HuH-7 (cell line): ENCODE measurements around the gene CDHR3.
"Not testable (repeated sequence)": the region's sequence is repeated elsewhere in the genome, so short reads cannot be mapped to it uniquely, and the experiment has no call there.

Experiments used
- DNase-seq: peaks from one replicate; pipeline ENCODE4 v3.0.0; 2011; ENCODE audit warnings: low spot score

CDHR3 gene

DNA sequence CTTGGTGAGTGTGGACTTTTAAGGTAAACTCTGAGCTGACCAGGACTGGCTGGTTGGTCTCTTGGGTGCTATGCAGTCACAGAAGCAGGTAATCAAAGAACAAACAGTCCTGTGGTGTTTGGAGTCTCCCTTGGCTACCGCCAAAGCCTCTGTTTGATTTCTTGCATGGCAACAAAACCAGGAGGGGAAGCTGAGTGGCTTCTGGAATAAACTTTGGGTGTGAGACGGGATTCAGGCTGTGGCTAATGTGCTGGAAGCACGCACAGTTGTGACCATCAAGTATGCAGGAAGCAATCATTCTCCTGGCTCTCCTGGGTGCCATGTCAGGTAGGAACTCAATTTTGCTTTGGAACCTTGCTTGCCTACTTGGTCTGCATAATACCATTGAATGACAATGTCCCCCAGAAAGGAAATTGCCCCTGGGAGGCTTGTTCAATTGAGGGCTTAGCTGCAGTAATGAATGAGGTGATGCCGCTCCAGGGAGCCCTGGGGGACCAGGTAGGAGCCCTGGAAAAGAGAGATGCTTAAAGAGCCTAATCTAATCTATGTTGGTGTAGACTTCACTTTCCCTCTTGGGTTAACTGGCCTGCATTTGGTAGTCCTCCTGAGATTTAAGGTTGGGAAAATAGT lies at the start of gene CDHR3:
Gene CDHR3, plus strand, starts transcription at position 227 of the 630 bp plus-strand sequence. Its CDS starts 55 bp downstream, at position 282.
- peak; percentile 19 for DNase-seq

- DNase-seq, result no peak
Observed at GRCh38 chr7:105913947-105914346, 49.1 kb upstream of the CDHR3 start.

DNA sequence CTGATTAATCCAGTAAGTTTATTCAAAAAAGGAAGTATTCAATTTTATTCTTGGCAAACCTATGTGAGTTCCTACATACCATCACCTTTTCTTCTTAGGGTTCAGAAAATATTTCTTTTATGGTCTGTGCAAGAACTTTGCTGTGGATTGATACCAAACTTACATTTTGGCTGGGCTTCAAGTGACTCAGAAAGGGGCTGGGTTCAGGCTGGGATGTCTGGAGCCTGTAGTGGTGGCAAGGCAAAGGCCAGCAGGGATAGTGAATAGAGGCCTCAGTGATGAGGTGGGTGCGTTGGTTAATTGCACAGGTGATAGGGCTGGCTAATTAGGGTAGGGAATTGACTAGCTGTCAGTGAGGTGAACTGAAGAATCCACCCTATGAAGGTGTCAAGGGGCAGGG lies 46.5 kb upstream of the CDHR3 start:
- DNase-seq, result no peak

DNA sequence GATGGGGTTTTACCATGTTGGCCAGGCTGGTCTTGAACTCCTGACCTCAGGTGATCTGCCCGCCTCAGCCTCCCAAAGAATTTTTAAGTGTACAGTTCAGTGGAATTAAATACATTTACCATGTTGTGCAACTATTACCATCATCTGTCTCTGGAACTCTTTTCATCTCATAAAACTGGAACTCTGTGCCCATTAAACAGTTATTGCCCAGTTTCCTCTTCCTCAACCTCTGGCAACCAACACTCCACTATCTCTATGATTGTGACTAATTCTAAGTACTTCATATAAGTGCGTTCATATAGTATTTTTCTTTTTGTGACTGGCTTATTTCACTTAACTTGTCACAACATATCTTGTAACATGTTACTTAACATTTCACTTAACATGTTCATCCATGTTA lies 45.4 kb upstream of the CDHR3 start:
- DNase-seq, result no peak

DNA sequence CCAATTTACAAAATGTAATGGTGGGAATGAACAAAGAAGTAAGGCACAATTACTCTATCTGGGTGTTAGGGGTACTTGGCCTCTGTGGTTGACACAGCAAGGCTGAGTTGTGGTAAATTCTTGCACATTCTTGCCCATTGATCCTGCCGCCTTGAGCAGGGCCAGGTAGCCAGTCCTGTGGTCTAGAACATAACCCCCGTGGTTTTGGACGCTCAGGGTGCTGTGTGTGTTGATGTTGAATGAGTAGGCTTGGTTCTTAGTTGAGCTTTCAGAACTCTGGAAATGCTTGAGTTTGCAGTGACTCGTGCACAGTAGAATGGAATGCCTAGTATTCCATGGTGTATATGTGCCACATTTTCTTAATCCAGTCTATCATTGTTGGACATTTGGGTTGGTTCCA lies 42.3 kb upstream of the CDHR3 start:
- no peak for DNase-seq

DNA sequence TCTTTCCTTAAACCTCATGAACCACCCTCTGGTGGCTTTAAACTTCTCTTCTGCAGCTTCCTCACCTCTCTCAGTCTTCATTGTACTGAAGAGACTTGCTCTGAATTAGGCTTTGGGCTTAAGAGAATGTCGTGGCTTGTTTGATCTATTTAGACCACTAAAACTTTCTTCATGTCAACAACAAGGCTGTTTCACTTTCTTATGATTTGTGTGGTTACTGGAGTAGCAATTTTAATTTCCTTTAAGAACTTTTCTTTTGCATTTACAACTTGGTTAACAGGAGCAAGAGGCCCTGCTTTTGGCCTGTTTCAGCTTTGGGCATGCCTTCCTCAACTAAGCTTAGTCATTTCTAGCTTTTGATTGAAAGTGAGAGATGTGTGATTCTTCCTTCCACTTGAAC lies 38.1 kb upstream of the CDHR3 start:
- no peak for DNase-seq

GRCh38 chr7:105926131-105926530 lies 36.9 kb upstream of the CDHR3 start:
- no peak for DNase-seq

GRCh38 chr7:105931179-105931578 lies 31.9 kb upstream of the CDHR3 start:
- no peak for DNase-seq

- no peak for DNase-seq
Observed at GRCh38 chr7:105932835-105933477, 30.1 kb upstream of the CDHR3 start.

DNA sequence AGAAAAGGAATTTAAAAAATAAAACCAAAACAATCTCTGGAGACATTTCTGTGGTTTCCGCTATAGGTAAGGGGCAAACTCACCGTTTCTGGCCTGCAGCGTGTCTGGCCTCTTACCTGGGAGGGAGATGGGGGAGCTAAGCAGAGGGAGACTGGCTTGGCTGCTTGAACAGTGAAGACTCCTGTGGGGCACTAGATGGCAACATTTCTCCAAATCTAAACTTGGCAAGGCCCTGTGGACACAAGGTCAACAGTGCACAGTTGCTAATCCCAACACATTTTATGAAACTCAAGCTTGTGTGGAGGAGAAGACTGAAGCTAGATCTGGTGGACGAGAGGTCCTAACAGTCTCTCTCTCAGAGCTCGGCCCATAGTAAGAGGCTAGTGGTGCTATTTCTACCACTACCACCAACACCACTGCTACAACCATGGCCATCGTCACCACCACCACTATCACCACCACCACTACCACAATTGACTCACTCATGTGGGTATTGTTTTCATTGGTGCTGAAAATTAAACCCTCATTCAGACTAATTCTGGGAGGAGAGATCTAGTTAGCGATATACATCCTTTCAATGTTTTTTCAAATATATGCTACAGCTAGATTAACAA lies 28.4 kb upstream of the CDHR3 start:
- peak; percentile 46 for DNase-seq

- DNase-seq, result no peak
Observed at GRCh38 chr7:105935250-105935649, 27.8 kb upstream of the CDHR3 start.

DNA sequence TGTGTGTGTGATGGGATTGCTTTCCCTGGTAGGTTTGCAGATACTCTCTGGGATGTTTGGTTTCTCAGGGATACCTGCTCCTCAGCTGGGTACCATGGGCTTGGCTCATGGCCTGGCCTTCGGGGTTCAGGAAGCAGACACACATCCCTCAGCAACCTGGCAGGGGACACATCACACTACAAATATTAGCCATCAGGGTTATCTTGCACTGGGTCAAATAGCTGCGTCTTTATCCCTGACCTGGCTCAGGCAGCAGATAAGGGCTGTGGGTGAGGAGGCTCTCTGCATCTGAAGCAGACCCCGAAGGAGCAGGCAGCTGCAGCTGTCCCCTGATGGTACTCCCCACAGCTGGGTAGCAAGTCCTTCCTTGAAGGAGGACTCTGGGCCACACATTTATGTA lies 25.7 kb upstream of the CDHR3 start:
- DNase-seq, result no peak

DNA sequence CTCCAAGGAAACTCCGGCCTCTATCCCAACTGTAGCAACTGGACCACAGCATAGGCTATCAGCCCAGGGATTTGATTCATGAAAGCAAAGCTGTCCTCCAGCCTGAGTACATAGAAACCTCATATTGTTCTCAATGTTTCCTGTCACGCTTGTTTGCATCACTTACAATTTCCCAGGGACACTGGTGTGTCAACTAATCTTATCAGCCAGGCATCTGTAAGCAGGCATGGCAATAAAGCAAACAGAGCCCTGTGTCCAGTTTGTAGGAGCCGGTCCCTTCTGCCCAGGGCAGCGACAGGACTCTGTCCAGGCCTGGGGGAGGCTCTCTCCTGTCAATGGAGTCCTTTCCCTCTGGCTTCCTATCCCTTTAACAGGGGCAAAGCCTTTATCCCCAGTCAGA lies 23.0 kb upstream of the CDHR3 start:
- DNase-seq, result no peak

GRCh38 chr7:105941596-105941995 lies 21.5 kb upstream of the CDHR3 start:
- no peak for DNase-seq

- DNase-seq, result no peak
Observed at GRCh38 chr7:105943486-105943885, 19.6 kb upstream of the CDHR3 start.

GRCh38 chr7:105945848-105946247 lies 17.2 kb upstream of the CDHR3 start:
- DNase-seq, result no peak

- DNase-seq, result no peak
Observed at GRCh38 chr7:105951597-105951996, 11.5 kb upstream of the CDHR3 start.

- DNase-seq, result no peak
Observed at GRCh38 chr7:105952917-105953595, 10.0 kb upstream of the CDHR3 start.

DNA sequence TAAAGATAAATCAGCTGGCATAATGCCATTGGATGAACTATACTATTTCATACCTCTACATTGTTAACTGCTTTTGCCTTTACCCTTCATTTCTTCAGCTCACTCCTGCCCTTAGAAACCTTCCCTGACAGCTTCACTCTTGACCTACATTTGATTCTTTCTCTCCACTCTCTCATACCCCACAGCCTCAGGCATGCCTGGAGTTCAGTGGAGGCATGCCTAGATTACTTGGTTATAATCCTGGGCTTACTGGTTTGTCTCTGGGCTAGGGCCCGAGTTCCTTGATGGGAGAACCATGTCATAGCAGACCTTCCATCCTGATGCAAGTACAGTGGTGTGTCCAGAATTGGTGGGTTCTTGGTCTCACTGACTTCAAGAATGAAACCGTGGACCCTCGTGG lies 8.4 kb upstream of the CDHR3 start:
- DNase-seq, result no peak

GRCh38 chr7:105955651-105956466 lies 7.2 kb upstream of the CDHR3 start:
- DNase-seq, result not testable (repeated sequence)

DNA sequence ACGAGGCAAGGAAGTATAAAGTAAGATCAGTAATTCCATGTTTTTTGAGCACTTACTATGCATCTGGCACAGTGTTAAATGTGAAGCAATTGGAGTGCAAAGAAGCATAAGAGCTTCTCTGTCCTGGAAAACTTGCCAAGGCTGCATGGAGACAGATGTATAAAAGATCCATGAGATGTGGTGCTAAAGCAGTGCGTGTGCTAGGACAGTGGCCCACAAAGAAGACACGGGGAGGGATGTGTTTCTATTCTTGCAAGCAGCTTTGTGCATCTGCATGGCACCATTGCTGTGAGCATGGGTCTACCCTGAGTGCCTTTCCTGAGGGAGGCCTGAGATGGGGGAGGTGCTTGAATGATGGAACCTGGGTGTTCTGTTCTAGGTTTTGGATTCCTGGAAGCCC lies 5.1 kb upstream of the CDHR3 start:
- no peak for DNase-seq

- DNase-seq, result no peak
Observed at GRCh38 chr7:105962353-105962752, 711 bp upstream of the CDHR3 start.
